WI38 (cell line): Measurements from ENCODE around the gene CATSPER3.

Experiments
- H3K4me3 ChIP-seq: 2 replicates; pipeline ENCODE4 v1.5.1; 2011; ENCODE audit warnings: low read depth, mild to moderate bottlenecking, control low read depth, low read length
- CTCF ChIP-seq: IDR thresholded peaks from 2 replicates; pipeline ENCODE4 v1.5.1; 2012; ENCODE audit warnings: low read depth, mild to moderate bottlenecking, control low read depth, low read length

Gene CATSPER3

GRCh38 chr5:135053989-135054388 lies 86.3 kb downstream of the CATSPER3 start:
- H3K4me3 ChIP-seq = no peak overlapping the region
- no peak for TF ChIP-seq CTCF

GRCh38 chr5:135054546-135054945 lies 86.8 kb downstream of the CATSPER3 start:
- no peak for TF ChIP-seq CTCF
- H3K4me3 ChIP-seq = no peak overlapping the region

- TF ChIP-seq CTCF = no peak
- H3K4me3 ChIP-seq = no peak overlapping the region
Observed at GRCh38 chr5:135055396-135055795, 87.7 kb downstream of the CATSPER3 start.

DNA sequence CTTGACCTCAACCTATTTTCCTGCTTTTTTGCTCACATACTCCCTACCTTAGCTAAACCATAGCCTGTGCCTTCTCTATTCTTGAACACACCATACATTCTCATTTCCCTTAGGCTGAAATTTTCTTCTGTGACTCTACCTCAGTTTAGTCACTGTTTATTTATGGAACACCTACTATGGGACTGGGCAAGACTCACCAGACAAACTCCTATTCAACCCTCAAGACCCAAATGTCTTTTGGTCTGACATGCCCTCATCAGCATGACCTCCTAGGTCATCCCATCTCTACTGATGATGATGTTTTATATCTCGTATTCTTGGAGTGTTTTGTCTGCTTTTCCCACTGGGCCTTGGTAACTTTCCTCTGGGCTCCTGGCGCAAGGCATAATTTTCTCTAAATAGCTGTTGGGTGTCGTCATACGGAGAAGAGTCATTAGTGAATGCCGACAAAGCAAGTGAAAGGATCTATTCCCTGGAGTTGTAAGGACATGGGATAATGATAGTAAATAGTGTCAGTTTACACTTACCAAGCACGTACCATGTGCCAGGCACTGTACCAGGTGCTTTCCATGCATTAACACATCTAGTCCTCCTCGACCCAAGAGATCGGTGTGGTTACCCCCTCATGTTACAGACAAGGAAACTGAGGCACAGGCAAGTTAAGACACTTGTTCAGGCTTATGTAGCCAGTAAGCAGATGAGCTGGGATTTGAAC lies 88.8 kb downstream of the CATSPER3 start:
- no peak overlapping the region for H3K4me3 ChIP-seq
- no peak for TF ChIP-seq CTCF

DNA sequence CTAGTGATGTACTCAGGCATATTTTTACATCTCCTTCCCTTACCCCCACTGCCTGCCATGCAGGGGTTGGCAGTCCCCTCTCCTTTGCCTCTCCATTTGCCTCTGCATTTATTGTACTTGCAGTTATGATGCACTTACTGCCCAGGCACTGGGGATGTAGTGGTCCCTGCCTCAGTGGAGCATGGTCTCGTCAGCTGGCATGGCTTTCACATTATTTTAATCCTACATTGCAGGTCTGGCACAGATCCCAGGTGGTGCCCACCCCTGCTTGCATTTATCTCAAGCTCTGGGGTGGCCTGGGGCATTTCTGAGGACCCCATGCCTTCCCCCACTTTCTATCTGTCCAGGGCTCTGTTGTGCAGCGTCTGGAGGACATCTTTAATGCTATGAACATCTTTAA lies 89.5 kb downstream of the CATSPER3 start:
- no peak for TF ChIP-seq CTCF
- H3K4me3 ChIP-seq = no peak overlapping the region

GRCh38 chr5:135058331-135058732 lies 90.6 kb downstream of the CATSPER3 start:
- no peak overlapping the region for H3K4me3 ChIP-seq
- no peak for TF ChIP-seq CTCF

- no peak for TF ChIP-seq CTCF
- H3K4me3 ChIP-seq = no peak overlapping the region
Observed at GRCh38 chr5:135059000-135059923, 91.6 kb downstream of the CATSPER3 start.
